Stomach (tissue), 4 donors: Measurements from ENCODE around the gene SLC16A7.

ENCODE experiments used
- CTCF ChIP-seq, 7 experiments: fragments of 450-650 bp in 4 of 7; fragments of 200-600 bp in 3 of 7; sonication (generic) in 3 of 7; IDR thresholded peaks; one replicate each; pipeline ENCODE4 v1.5.1; 2016 to 2019; ENCODE audit warnings: antibody characterized with exemption in 7 of 7, control low read depth in 2 of 7, mild to moderate bottlenecking in 1 of 7
- POLR2A ChIP-seq, 4 donors: fragments of 450-650 bp; IDR thresholded peaks; one replicate each; pipeline ENCODE4 v1.6.1; 2016; ENCODE audit warnings: antibody characterized with exemption in 4 of 4, control low read depth in 2 of 4, mild to moderate bottlenecking in 1 of 4, moderate library complexity in 1 of 4
- POLR2AphosphoS5 ChIP-seq, 3 donors: sonication (generic); formaldehyde crosslinking; IDR thresholded peaks; one replicate each; pipeline ENCODE4 v1.6.1; 2016; ENCODE audit warnings: antibody characterized with exemption in 3 of 3

DNA sequence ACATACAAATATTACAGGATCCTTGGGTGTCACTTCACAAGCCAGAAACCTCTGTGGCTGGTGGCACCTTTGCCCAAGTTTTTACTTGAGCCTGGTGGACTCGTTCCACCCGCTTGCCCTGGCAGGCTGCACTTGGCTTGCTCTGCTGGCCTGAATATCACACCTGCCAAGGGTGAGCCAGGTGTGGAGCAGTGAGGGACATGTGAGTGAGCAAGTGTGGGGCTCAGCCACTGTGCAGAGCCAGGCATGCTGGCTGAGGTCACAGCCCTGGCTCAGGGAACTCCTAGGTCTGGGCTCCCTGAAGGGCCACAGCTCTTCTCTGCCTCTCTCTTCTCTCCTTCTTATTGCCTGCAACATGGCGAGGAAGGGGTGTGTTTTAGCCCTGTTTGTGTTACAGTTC is 82.0 kb downstream of the SLC16A7 start:
- TF ChIP-seq CTCF (IDR thresholded peaks at IDR 0.05) (no peak), POLR2A (IDR thresholded peaks at IDR 0.05) (no peak), POLR2AphosphoS5 (IDR thresholded peaks at IDR 0.05) (no peak)
